Mesenchymal stem cell (in vitro differentiated cells and primary cell): Measurements from ENCODE around the gene CCDC187.

Experiments used
- DNase-seq: peaks from one replicate; pipeline ENCODE4 v3.0.0-alpha.2; 2013
- H2AFZ ChIP-seq: one replicate; pipeline ENCODE4 v1.6.1; 2013; ENCODE audit warnings: low read depth, mild to moderate bottlenecking, control low read depth, inconsistent platforms, low read length, moderate library complexity
- H2AK5ac ChIP-seq: 2 replicates; pipeline ENCODE4 v1.6.1; 2013; ENCODE audit warnings: low read length, moderate library complexity, mild to moderate bottlenecking, inconsistent platforms; ENCODE audit not compliant: severe bottlenecking
- H2BK120ac ChIP-seq: one replicate; pipeline ENCODE4 v1.6.1; 2013; ENCODE audit warnings: low read depth, mild to moderate bottlenecking, inconsistent platforms, low read length, moderate library complexity
- H2BK12ac ChIP-seq, 2 experiments: one replicate each; pipeline ENCODE4 v1.6.1; 2013; ENCODE audit warnings: inconsistent platforms in 2 of 2, low read length in 2 of 2, mild to moderate bottlenecking in 2 of 2, moderate library complexity in 2 of 2, control low read depth in 1 of 2
- H2BK15ac ChIP-seq: one replicate; pipeline ENCODE4 v1.6.1; 2013; ENCODE audit warnings: mild to moderate bottlenecking, low read depth, inconsistent platforms; ENCODE audit not compliant: poor library complexity, severe bottlenecking
- H2BK5ac ChIP-seq: 2 replicates; pipeline ENCODE4 v1.6.1; 2013; ENCODE audit warnings: low read depth, mild to moderate bottlenecking, low read length, control low read depth, inconsistent platforms; ENCODE audit not compliant: poor library complexity, severe bottlenecking
- H3K14ac ChIP-seq, 2 experiments: one replicate each; pipeline ENCODE4 v1.6.1; 2013; ENCODE audit warnings: inconsistent platforms in 2 of 2, low read length in 2 of 2, control low read depth in 1 of 2, mild to moderate bottlenecking in 1 of 2, moderate library complexity in 1 of 2
- H3K18ac ChIP-seq, 2 experiments: one replicate each; pipeline ENCODE4 v1.6.1; 2013; ENCODE audit warnings: inconsistent platforms in 2 of 2, low read length in 2 of 2, control low read depth in 1 of 2, low read depth in 1 of 2, mild to moderate bottlenecking in 1 of 2
- H3K23ac ChIP-seq, 2 experiments: one replicate each; pipeline ENCODE4 v1.6.1; 2013; ENCODE audit warnings: inconsistent platforms in 2 of 2, low read length in 2 of 2, mild to moderate bottlenecking in 2 of 2, moderate library complexity in 2 of 2, control low read depth in 1 of 2
- H3K27ac ChIP-seq: 2 replicates; pipeline ENCODE4 v1.5.1; 2013; ENCODE audit warnings: mild to moderate bottlenecking, moderate library complexity, low read length, control low read depth, inconsistent platforms; ENCODE audit not compliant: poor library complexity, severe bottlenecking
- H3K27me3 ChIP-seq, 2 experiments: 2 replicates each; pipeline versions ENCODE4 v1.6.1 to v1.7.0; 2013; ENCODE audit warnings: low read length in 2 of 2, mild to moderate bottlenecking in 2 of 2, moderate library complexity in 2 of 2, control low read depth in 1 of 2, inconsistent platforms in 1 of 2; ENCODE audit not compliant: control insufficient read depth in 1 of 2, insufficient read depth in 1 of 2
- H3K36me3 ChIP-seq, 2 experiments: 2 replicates each; pipeline versions ENCODE4 v1.6.1 to v1.7.0; 2013; ENCODE audit warnings: low read length in 2 of 2, control low read depth in 1 of 2, inconsistent platforms in 1 of 2, low read depth in 1 of 2, mild to moderate bottlenecking in 1 of 2; ENCODE audit not compliant: insufficient read depth in 2 of 2, control insufficient read depth in 1 of 2
- H3K4ac ChIP-seq, 2 experiments: one replicate each; pipeline ENCODE4 v1.6.1; 2013; ENCODE audit warnings: inconsistent platforms in 2 of 2, low read length in 2 of 2, mild to moderate bottlenecking in 2 of 2, moderate library complexity in 2 of 2, control low read depth in 1 of 2, low read depth in 1 of 2
- H3K4me1 ChIP-seq: 2 replicates; pipeline ENCODE4 v1.6.1; 2013; ENCODE audit warnings: low read depth, low read length, control low read depth; ENCODE audit not compliant: control insufficient read depth, insufficient read depth
- H3K4me2 ChIP-seq: 2 replicates; pipeline ENCODE4 v1.6.1; 2013; ENCODE audit warnings: low read length, mild to moderate bottlenecking, inconsistent platforms; ENCODE audit not compliant: poor library complexity, severe bottlenecking
- H3K4me3 ChIP-seq, 2 experiments: 2 replicates each; pipeline versions ENCODE4 v1.5.1 to v1.7.0; 2013; ENCODE audit warnings: low read length in 2 of 2, mild to moderate bottlenecking in 2 of 2, control low read depth in 1 of 2, low read depth in 1 of 2; ENCODE audit not compliant: insufficient read depth in 1 of 2
- H3K79me1 ChIP-seq: replicated peaks from 2 replicates; pipeline ENCODE4 v1.6.1; 2013; ENCODE audit warnings: mild to moderate bottlenecking, control low read depth, low read length, inconsistent platforms; ENCODE audit not compliant: poor library complexity, severe bottlenecking
- H3K9ac ChIP-seq: 2 replicates; pipeline ENCODE4 v1.7.0; 2013; ENCODE audit warnings: mild to moderate bottlenecking, low read length, moderate library complexity
- H3K9me3 ChIP-seq: 2 replicates; pipeline ENCODE4 v1.7.0; 2013; ENCODE audit warnings: mild to moderate bottlenecking, low read length; ENCODE audit not compliant: control insufficient read depth
- H4K8ac ChIP-seq: one replicate; pipeline ENCODE4 v1.6.1; 2013; ENCODE audit warnings: inconsistent platforms, mild to moderate bottlenecking, low read length, moderate library complexity
- H4K91ac ChIP-seq: one replicate; pipeline ENCODE4 v1.6.1; 2013; ENCODE audit warnings: mild to moderate bottlenecking, low read length, inconsistent platforms
- WGBS: methylation state at CpG from one replicate; pipeline ENCODE4 v1.1.7; 2013; ENCODE audit warnings: mixed read lengths; 5-methylcytosine and 5-hydroxymethylcytosine counted together

The CCDC187 gene

DNA sequence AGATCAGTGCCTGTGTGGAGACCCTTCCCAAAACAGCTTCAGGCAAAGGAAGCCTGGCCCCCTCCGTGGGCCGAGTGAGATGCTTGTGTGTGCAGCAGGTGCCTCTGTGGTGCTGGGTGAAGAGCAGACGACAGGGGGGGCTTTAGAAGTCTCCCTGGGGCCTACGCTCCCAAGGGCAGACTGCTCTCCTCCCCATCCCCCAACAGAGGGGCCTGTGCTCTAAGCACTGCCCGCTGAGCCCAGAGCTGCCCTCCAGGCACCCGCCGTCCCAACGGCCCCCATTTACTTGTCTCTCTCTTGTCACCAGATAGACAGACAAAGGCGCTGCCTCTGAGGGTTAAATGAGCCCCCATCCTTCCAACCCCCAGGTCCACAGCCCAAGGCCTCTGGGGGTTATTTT is 96.3 kb downstream of the CCDC187 start:
- Histone ChIP-seq H3K4me3 (no peak overlapping the region), H3K36me3 (peaks cover 7 to 51% of the 10 kb centered on the region in 2 experiments), H3K4me1 (peaks cover 10% of the 10 kb centered on the region), H4K8ac (no peak overlapping the region), H3K18ac (no peak overlapping the region), H3K23ac (no peak overlapping the region), H3K9me3 (no peaks in the 10 kb centered on the region), H3K4me2 (no peak overlapping the region), H2AK5ac (no peak overlapping the region), H3K27ac (no peak overlapping the region), H2BK5ac (no peak overlapping the region), H2BK15ac (no peak overlapping the region), H2BK120ac (no peak overlapping the region), H3K9ac (no peak overlapping the region), H3K79me1 (peaks cover 2% of the 10 kb centered on the region), H2BK12ac (no peak overlapping the region), H3K4ac (no peak overlapping the region), H2AFZ (no peak overlapping the region), H4K91ac (no peak overlapping the region), H3K27me3 (peaks cover 20 to 24% of the 10 kb centered on the region in 2 experiments), H3K14ac (no peak overlapping the region)
- no peak for DNase-seq
- 88% methylated on average over 9 of the region's 9 CpGs for WGBS

DNA sequence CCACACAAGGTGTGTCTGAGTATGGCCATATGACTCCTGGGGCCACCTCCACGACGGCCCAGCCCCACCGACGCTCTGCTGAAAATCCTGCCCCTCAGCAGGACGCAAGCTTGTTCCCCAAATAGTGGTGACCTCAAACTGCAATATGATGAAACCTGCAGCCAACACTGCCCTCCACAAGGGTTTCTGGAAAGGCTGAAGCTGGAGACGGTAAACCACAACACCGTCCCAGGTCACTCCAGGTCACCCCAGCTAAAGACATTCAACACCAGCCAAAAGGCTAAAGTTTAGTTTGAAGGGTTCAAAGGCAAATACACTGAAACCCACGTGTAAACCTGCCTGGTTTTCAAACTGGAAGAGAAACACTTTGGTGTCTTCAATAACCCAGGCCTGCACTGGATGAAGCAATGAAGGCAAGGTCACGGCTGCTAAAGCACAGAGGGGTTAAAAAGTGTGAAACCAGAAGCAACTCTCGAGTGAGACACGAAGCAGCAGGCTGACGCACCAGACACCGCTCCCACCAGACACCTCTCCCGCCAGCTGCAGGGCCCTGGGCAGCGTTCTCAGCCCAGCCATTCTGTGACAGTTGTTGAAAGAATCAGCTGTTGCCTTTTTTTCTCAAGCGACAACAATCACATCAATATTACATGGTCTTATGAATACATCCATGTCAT is 97.2 kb downstream of the CCDC187 start:
- no peak overlapping the region for H2AFZ ChIP-seq
- H3K79me1 ChIP-seq: peaks cover 2% of the 10 kb centered on the region
- no peaks in the 10 kb centered on the region for H3K9me3 ChIP-seq
- H3K36me3 ChIP-seq: peaks cover 3 to 44% of the 10 kb centered on the region in 2 experiments
- H2BK12ac ChIP-seq: no peak overlapping the region
- H2BK15ac ChIP-seq: no peak overlapping the region
- no peak for DNase-seq
- H4K91ac ChIP-seq: no peak overlapping the region
- no peak overlapping the region for H2AK5ac ChIP-seq
- no peak overlapping the region for H2BK5ac ChIP-seq
- H3K4ac ChIP-seq: no peak overlapping the region
- H3K27me3 ChIP-seq: peaks cover 27 to 30% of the 10 kb centered on the region in 2 experiments
- H3K14ac ChIP-seq: no peak overlapping the region
- no peak overlapping the region for H3K4me2 ChIP-seq
- H2BK120ac ChIP-seq: no peak overlapping the region
- H3K18ac ChIP-seq: no peak overlapping the region
- no peak overlapping the region for H3K4me3 ChIP-seq
- H3K9ac ChIP-seq: no peak overlapping the region
- H4K8ac ChIP-seq: no peak overlapping the region
- WGBS: 59% methylated on average over 16 of the region's 16 CpGs
- H3K23ac ChIP-seq: no peak overlapping the region
- H3K27ac ChIP-seq: no peak overlapping the region
- peaks cover 12% of the 10 kb centered on the region for H3K4me1 ChIP-seq

DNA sequence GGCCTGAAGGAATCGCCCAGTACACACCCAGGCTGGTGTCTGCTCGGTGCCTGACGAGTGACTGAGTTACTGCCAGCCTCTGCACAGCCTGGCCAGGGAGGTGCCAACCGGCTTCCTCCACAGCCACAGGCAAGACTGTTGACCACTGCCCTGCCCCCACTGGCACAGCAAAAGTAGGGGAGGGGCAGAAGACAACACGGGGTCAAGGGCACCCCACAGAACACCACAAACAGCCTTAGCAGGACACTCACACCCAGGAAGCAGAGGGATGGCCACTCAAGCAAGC is 98.2 kb downstream of the CCDC187 start:
- DNase-seq: no peak
- no peak overlapping the region for H3K18ac ChIP-seq
- H3K4me2 ChIP-seq: no peak overlapping the region
- H4K8ac ChIP-seq: no peak overlapping the region
- no peak overlapping the region for H3K14ac ChIP-seq
- no peak overlapping the region for H2AK5ac ChIP-seq
- peaks cover 36 to 41% of the 10 kb centered on the region in 2 experiments for H3K27me3 ChIP-seq
- H3K9me3 ChIP-seq: no peaks in the 10 kb centered on the region
- no peak overlapping the region for H3K23ac ChIP-seq
- no peak overlapping the region for H2BK120ac ChIP-seq
- H2BK15ac ChIP-seq: no peak overlapping the region
- peaks cover 3 to 34% of the 10 kb centered on the region in 2 experiments for H3K36me3 ChIP-seq
- peaks cover 12% of the 10 kb centered on the region for H3K4me1 ChIP-seq
- 86% methylated on average over 5 of the region's 5 CpGs for WGBS
- H3K79me1 ChIP-seq: peaks cover 2% of the 10 kb centered on the region
- H2BK12ac ChIP-seq: no peak overlapping the region
- no peak overlapping the region for H3K4ac ChIP-seq
- no peak overlapping the region for H4K91ac ChIP-seq
- H3K27ac ChIP-seq: no peak overlapping the region
- no peak overlapping the region for H3K9ac ChIP-seq
- H2BK5ac ChIP-seq: no peak overlapping the region
- no peak overlapping the region for H3K4me3 ChIP-seq
- no peak overlapping the region for H2AFZ ChIP-seq

DNA sequence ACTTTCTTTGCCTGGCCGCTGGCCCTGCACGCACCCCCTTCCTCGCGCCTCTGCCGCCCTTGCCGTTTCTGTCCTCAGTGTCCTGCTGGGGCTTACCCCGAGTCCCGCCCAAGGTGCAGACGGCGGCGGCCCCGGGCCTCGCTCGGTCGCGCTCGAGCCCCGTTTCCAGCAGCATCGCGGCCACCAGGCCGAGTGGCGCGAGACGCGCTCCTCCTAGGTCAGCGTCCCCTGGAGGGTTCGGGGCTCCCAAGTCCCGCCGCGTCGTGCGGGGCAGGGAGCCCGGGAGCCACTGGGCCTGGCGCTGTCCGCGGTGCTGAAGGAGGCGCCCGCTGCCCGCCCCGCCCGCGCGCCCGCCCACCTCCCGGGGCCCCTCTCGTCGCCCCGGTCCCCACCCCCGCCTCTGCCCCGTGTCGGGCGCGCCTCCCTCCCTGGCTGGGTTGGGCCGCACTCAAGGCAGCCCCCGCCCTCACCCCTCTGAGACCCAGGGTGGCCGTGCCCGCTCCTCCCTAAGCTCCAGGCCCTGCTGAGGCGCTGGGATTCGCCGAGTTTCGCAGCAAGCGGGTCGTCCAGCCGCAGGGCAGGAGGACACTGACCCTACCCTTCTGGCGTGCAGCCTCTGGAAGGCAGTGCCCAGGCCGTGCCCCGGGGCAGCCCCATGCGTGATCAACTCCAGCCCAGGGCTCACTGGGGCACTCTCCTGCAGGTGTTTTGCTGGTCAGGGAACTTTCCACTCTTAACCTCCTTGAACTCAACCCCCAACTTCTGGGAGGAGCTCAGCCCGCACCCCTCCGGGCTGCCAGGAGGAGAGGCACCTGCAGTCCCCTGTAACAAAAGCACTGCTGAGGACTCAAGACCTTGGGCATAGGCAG is 98.8 kb downstream of the CCDC187 start, which contains the start of gene LHX3:
Gene LHX3, minus strand, starts transcription at position 291 of the 869 bp plus-strand sequence. Its CDS starts 116 bp downstream, at position 175.
- no peak within 1 kb of the TSS for H3K14ac ChIP-seq
- no peak within 1 kb of the TSS for H3K27ac ChIP-seq
- no peak within 1 kb of the TSS for H2AK5ac ChIP-seq
- peak; percentile 32 for DNase-seq
- H2BK15ac ChIP-seq: no peak within 1 kb of the TSS
- no peak within 1 kb of the TSS for H3K4ac ChIP-seq
- no peak within 1 kb of the TSS for H3K18ac ChIP-seq
- H3K9ac ChIP-seq: no peak within 1 kb of the TSS
- no peak within 1 kb of the TSS for H2BK12ac ChIP-seq
- no peak within 1 kb of the TSS for H3K4me3 ChIP-seq
- H2BK5ac ChIP-seq: no peak within 1 kb of the TSS
- H3K79me1 ChIP-seq: peaks cover 2% of the 10 kb centered on the region
- H3K23ac ChIP-seq: no peak within 1 kb of the TSS
- WGBS: 10% methylated on average over 51 of the region's 70 CpGs
- peaks cover 42 to 47% of the 10 kb centered on the region in 2 experiments for H3K27me3 ChIP-seq
- peaks cover 12% of the 10 kb centered on the region for H3K4me1 ChIP-seq
- H3K9me3 ChIP-seq: no peaks in the 10 kb centered on the region
- H4K8ac ChIP-seq: no peak within 1 kb of the TSS
- H4K91ac ChIP-seq: no peak within 1 kb of the TSS
- peaks cover 3 to 30% of the 10 kb centered on the region in 2 experiments for H3K36me3 ChIP-seq
- H2AFZ ChIP-seq: no peak within 1 kb of the TSS
- peak within 1 kb of the TSS; percentile 29 for H3K4me2 ChIP-seq
- no peak within 1 kb of the TSS for H2BK120ac ChIP-seq
